HCT116 (cell line): ENCODE data around the gene CPED1. TPM values are rescaled to one million over a fixed set of nuclear protein-coding genes. Genes with fewer than 3 reads are reported as not detected.

ENCODE experiments used
- ATAC-seq: fragments of 200-7000 bp; cut with Tn5 transposase; 2 replicates; pipeline ENCODE4 v1.9.1; 2020; ENCODE audit warnings: mild to moderate bottlenecking, moderate library complexity
- BruUV-seq: library from RNA; stranded (reverse); fragments of 400-500 nt; replicated peaks from 2 replicates; lab custom pipeline; 2021; lab: Mats Ljungman, UMichigan
- CTCF ChIA-PET: fragments of 300-600 bp; sonication (Branson Sonifier 250); formaldehyde crosslinking; loops from one replicate; lab custom pipeline; 2021; ENCODE audit warnings: antibody characterized with exemption; lab: Charles Lee
- POLR2A ChIA-PET: fragments of 300-600, 350-600 bp; sonication (Branson Sonifier 250); formaldehyde crosslinking; loops from one replicate; lab custom pipeline; 2021; ENCODE audit warnings: antibody characterized with exemption; lab: Charles Lee
- RAD21 ChIA-PET, 2 experiments: fragments of 300-600 bp; sonication (Branson Sonifier 250); formaldehyde crosslinking; loops; one replicate each; lab custom pipeline; 2023; ENCODE audit warnings: low total read pairs in 2 of 2; ENCODE audit not compliant: uncharacterized antibody in 2 of 2, unreplicated experiment in 2 of 2, low non-redundant PET in 1 of 2; lab: Charles Lee
- DNase-seq: peaks from one replicate; pipeline ENCODE4 v3.0.0-alpha.2; 2010; ENCODE audit warnings: low read depth, low spot score
- H2AFZ ChIP-seq: fragments of 200-600 bp; shearing (Covaris generic), sonication (generic); 2 replicates; pipeline ENCODE4 v1.6.1; 2017; ENCODE audit warnings: low read depth, mixed run types, mixed read lengths, antibody characterized with exemption, low read length; ENCODE audit not compliant: poor library complexity, severe bottlenecking
- H3K27ac ChIP-seq: 2 replicates; pipeline ENCODE4 v1.5.1; 2012; ENCODE audit warnings: low read depth, low read length
- H3K27me3 ChIP-seq: fragments of 200-600 bp; sonication (generic); 2 replicates; pipeline ENCODE4 v1.6.1; 2016; ENCODE audit warnings: mixed run types, low read length, mixed read lengths; ENCODE audit not compliant: insufficient read depth
- H3K36me3 ChIP-seq, 2 experiments: fragments of 200-500 bp in 1 of 2; fragments of 200-600 bp in 1 of 2; sonication (Bioruptor generic) in 1 of 2; sonication (generic) in 1 of 2; 2 replicates each; pipeline versions ENCODE4 v1.5.1 to v1.6.1; 2014 to 2016; ENCODE audit warnings: low read length in 2 of 2, inconsistent platforms in 1 of 2, mixed read lengths in 1 of 2, mixed run types in 1 of 2; ENCODE audit not compliant: insufficient read depth in 2 of 2, control insufficient read depth in 1 of 2
- H3K4me1 ChIP-seq, 2 experiments: fragments of 200-600 bp in 1 of 2; sonication (generic) in 1 of 2; 2 replicates each; pipeline versions ENCODE4 v1.5.1 to v1.6.1; 2012 to 2017; ENCODE audit warnings: low read length in 2 of 2, inconsistent platforms in 1 of 2, mild to moderate bottlenecking in 1 of 2, mixed read lengths in 1 of 2, mixed run types in 1 of 2, moderate library complexity in 1 of 2; ENCODE audit not compliant: insufficient read depth in 2 of 2, control insufficient read depth in 1 of 2
- H3K4me2 ChIP-seq: fragments of 200-600 bp; sonication (generic); 2 replicates; pipeline ENCODE4 v1.6.1; 2017; ENCODE audit warnings: mixed run types, low read length, mixed read lengths
- H3K4me3 ChIP-seq, 2 experiments: fragments of 200-600 bp in 1 of 2; sonication (generic) in 1 of 2; replicated peaks in 1 of 2; 2 replicates each; pipeline ENCODE4 v1.5.1; 2011 to 2016; ENCODE audit warnings: low read length in 2 of 2, control low read depth in 1 of 2, low read depth in 1 of 2, mild to moderate bottlenecking in 1 of 2, mixed read lengths in 1 of 2, mixed run types in 1 of 2
- H3K79me2 ChIP-seq: fragments of 200-600 bp; sonication (generic); 2 replicates; pipeline ENCODE4 v1.6.1; 2017; ENCODE audit warnings: mild to moderate bottlenecking, mixed run types, low read length, moderate library complexity, mixed read lengths; ENCODE audit not compliant: insufficient read depth
- H3K9ac ChIP-seq: fragments of 200-600 bp; sonication (generic); 2 replicates; pipeline ENCODE4 v1.6.1; 2016; ENCODE audit warnings: low read length, mixed read lengths
- H3K9me2 ChIP-seq: fragments of 200-600 bp; sonication (generic), shearing (Covaris generic); 2 replicates; pipeline ENCODE4 v1.6.1; 2017; ENCODE audit warnings: mixed run types, mild to moderate bottlenecking, moderate library complexity; ENCODE audit not compliant: insufficient read depth
- H3K9me3 ChIP-seq, 2 experiments: fragments of 200-500 bp in 1 of 2; fragments of 200-600 bp in 1 of 2; sonication (Bioruptor generic) in 1 of 2; sonication (generic) in 1 of 2; 2 replicates each; pipeline ENCODE4 v1.6.1; 2014 to 2017; ENCODE audit warnings: low read length in 2 of 2, mixed read lengths in 2 of 2, inconsistent platforms in 1 of 2, low read depth in 1 of 2, mild to moderate bottlenecking in 1 of 2, mixed run types in 1 of 2, moderate library complexity in 1 of 2; ENCODE audit not compliant: control insufficient read depth in 1 of 2, insufficient read depth in 1 of 2
- H4K20me1 ChIP-seq: fragments of 200-600 bp; sonication (generic), shearing (Covaris generic); 2 replicates; pipeline ENCODE4 v1.6.1; 2017; ENCODE audit warnings: mixed run types, mild to moderate bottlenecking, moderate library complexity; ENCODE audit not compliant: insufficient read depth
- CEBPB ChIP-seq: IDR thresholded peaks from 2 replicates; pipeline ENCODE4 v1.6.1; 2012; ENCODE audit warnings: low read depth
- SP1 ChIP-seq: IDR thresholded peaks from 2 replicates; pipeline ENCODE4 v1.6.1; 2012; ENCODE audit warnings: low read depth
- SRF ChIP-seq: IDR thresholded peaks from 2 replicates; pipeline ENCODE4 v1.6.1; 2012; ENCODE audit warnings: low read depth
- intact Hi-C: fragments of 100-400 bp; cut with micrococcal nuclease; formaldehyde crosslinking; loops from 2 replicates; pipeline ENCODE4 v1.10.0; 2022
- total RNA-seq: library from RNA; stranded (reverse); gene quantifications from one replicate; pipeline ENCODE4 v1.2.1, GENCODE V29; 2021; ENCODE audit not compliant: unreplicated experiment
- TF ChIP-seq, protein P1 (sequence below): IDR thresholded peaks from 2 replicates; pipeline ENCODE4 v1.6.1; 2012

The CPED1 gene
- total RNA-seq, 1 experiment from 2014 or later, result 1.2 TPM

- no peak overlapping the region for H3K4me2 ChIP-seq
- ChIA-PET POLR2A (no interaction called here), RAD21 (no interaction called here), CTCF (no interaction called here)
- H3K79me2 ChIP-seq, result no peaks in the 10 kb centered on the region
- ATAC-seq (no peak), DNase-seq (no peak)
- no peaks in the 10 kb centered on the region for H4K20me1 ChIP-seq
- no peaks in the 10 kb centered on the region for H3K36me3 ChIP-seq
- H3K9me3 ChIP-seq, result no peaks in the 10 kb centered on the region
- H3K27me3 ChIP-seq, result no peaks in the 10 kb centered on the region
- no peak for TF ChIP-seq CEBPB
- no peaks in the 10 kb centered on the region for H3K9me2 ChIP-seq
- H2AFZ ChIP-seq, result no peak overlapping the region
- intact Hi-C loops, result no loop called here
- BruUV-seq, result no TSS peak
- no peak overlapping the region for H3K4me3 ChIP-seq
- no peak overlapping the region for H3K9ac ChIP-seq
- peaks cover 8 to 10% of the 10 kb centered on the region in 2 experiments; a peak in 3 of 4 replicates for H3K4me1 ChIP-seq
- no peak overlapping the region for H3K27ac ChIP-seq
These were observed 112.6 kb downstream of the CPED1 start for GRCh38 chr7:121101083-121101482.

GRCh38 chr7:121101621-121102020 lies 113.1 kb downstream of the CPED1 start:
- POLR2A ChIA-PET, result no interaction called here
- CTCF ChIA-PET, result no interaction called here
- ATAC-seq, result no peak

DNA sequence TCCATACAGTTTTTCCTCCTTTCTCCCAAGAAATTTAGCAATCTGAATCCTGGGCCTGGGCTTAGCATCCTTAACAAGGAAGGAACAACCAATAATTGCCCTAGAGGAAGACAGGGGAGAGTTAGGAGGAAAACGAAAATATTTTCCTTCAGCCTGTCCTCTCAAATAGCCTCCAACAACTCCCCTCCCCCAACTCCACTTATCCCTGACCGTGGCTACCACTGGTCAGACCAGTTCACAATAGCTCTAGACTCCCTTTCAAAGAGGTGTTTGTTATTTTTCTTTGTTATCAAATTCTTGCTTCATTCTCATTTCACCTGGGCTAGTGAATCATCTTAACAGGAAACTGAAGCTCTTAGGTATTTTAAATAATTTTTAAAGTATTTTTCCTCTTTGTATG lies 114.1 kb downstream of the CPED1 start:
- H3K4me3 ChIP-seq, result no peak overlapping the region
- H3K4me1 ChIP-seq, result peaks cover 8 to 10% of the 10 kb centered on the region in 2 experiments; a peak in 3 of 4 replicates
- no peak overlapping the region for H3K9ac ChIP-seq
- intact Hi-C loops, result no loop called here
- H3K79me2 ChIP-seq, result no peaks in the 10 kb centered on the region
- no peaks in the 10 kb centered on the region for H3K36me3 ChIP-seq
- no peaks in the 10 kb centered on the region for H3K27me3 ChIP-seq
- DNase-seq (no peak), ATAC-seq (no peak; the same call in 1 of the 2 replicates)
- no peak overlapping the region for H3K27ac ChIP-seq
- CTCF ChIA-PET, result no interaction called here
- POLR2A ChIA-PET, result no interaction called here
- H3K9me3 ChIP-seq, result no peaks in the 10 kb centered on the region
- peak overlapping the region; percentile 27; the same call in 1 of the 2 replicates for H3K4me2 ChIP-seq
- peak overlapping the region; percentile 36 for H2AFZ ChIP-seq
- RAD21 ChIA-PET, result no interaction called here
- BruUV-seq, result no TSS peak
- H4K20me1 ChIP-seq, result no peaks in the 10 kb centered on the region
- no peak for TF ChIP-seq SRF
- TF ChIP-seq SP1, result peak; percentile 23; the same call in 1 of the 2 replicates
- TF ChIP-seq, all 23 proteins: peak for 1
- no peaks in the 10 kb centered on the region for H3K9me2 ChIP-seq

More at GRCh38 chr7:121101621-121102020, 113.1 kb downstream of the CPED1 start:
- no peak overlapping the region for H3K9ac ChIP-seq
- no peak overlapping the region for H3K4me2 ChIP-seq
- no peak overlapping the region for H3K27ac ChIP-seq
- TF ChIP-seq, protein P1, sequence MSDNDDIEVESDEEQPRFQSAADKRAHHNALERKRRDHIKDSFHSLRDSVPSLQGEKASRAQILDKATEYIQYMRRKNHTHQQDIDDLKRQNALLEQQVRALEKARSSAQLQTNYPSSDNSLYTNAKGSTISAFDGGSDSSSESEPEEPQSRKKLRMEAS, result no peak
- H3K27me3 ChIP-seq, result no peaks in the 10 kb centered on the region
- H3K9me3 ChIP-seq, result no peaks in the 10 kb centered on the region
- BruUV-seq, result no TSS peak
- no peaks in the 10 kb centered on the region for H4K20me1 ChIP-seq
- peak overlapping the region; percentile 36 for H2AFZ ChIP-seq
- H3K9me2 ChIP-seq, result no peaks in the 10 kb centered on the region
- H3K36me3 ChIP-seq, result no peaks in the 10 kb centered on the region
- no peak for DNase-seq
- H3K4me3 ChIP-seq, result no peak overlapping the region
- intact Hi-C loops, result no loop called here
- H3K79me2 ChIP-seq, result no peaks in the 10 kb centered on the region
- H3K4me1 ChIP-seq, result peaks cover 8 to 10% of the 10 kb centered on the region in 2 experiments; a peak in 3 of 4 replicates
- RAD21 ChIA-PET, result no interaction called here
